HepG2 (cell line): ENCODE results near the gene WNK2. TPM values are rescaled to one million over a fixed set of nuclear protein-coding genes. Genes with fewer than 3 reads are reported as not detected.

Experiments
- ATAC-seq: fragments of 200-7000 bp; cut with Tn5 transposase; 3 replicates; pipeline ENCODE4 v1.9.1; 2020; ENCODE audit warnings: mild to moderate bottlenecking, moderate library complexity
- BruUV-seq: library from RNA; stranded (reverse); fragments of 400-500 nt; replicated peaks from 2 replicates; lab custom pipeline; 2021; lab: Mats Ljungman, UMichigan
- CTCF ChIA-PET: fragments of 300-600 bp; formaldehyde crosslinking; extraction: SDS; loops from one replicate; lab custom pipeline; 2021; ENCODE audit warnings: low total read pairs, inconsistent platforms, low intra/inter-chr PET ratio; lab: Yijun Ruan, JAX
- POLR2A ChIA-PET: fragments of 350-600 bp; sonication (Branson Sonifier 250); formaldehyde crosslinking; loops from one replicate; lab custom pipeline; 2020; ENCODE audit warnings: antibody characterized with exemption, inconsistent platforms; lab: Yijun Ruan, JAX
- DNase-seq: peaks from one replicate; pipeline ENCODE4 v3.0.0-alpha.2; 2015; ENCODE audit warnings: low spot score
- FAIRE-seq: peaks from 3 replicates; lab custom pipeline; 2011; peaks lifted over from hg19 to GRCh38; lab: Jason Lieb, UNC
- H2AFZ ChIP-seq: one replicate; pipeline ENCODE4 v1.6.1; 2011; ENCODE audit warnings: low read length, inconsistent platforms
- H3K27ac ChIP-seq: fragments of 300-600 bp; 3 replicates; pipeline ENCODE4 v1.8.0; 2011; ENCODE audit warnings: mixed run types, mild to moderate bottlenecking, mixed read lengths, low read length, inconsistent platforms; ENCODE audit not compliant: insufficient read depth; ENCODE audit errors: extremely low read length
- H3K27me3 ChIP-seq, 2 experiments: fragments of 200-600 bp in 1 of 2; 2 replicates in 1 of 2; 3 replicates in 1 of 2; pipeline versions ENCODE4 v1.6.0 to v1.8.0; 2011; ENCODE audit warnings: low read length in 2 of 2, mild to moderate bottlenecking in 2 of 2, moderate library complexity in 2 of 2, inconsistent platforms in 1 of 2; ENCODE audit not compliant: insufficient read depth in 2 of 2, control insufficient read depth in 1 of 2
- H3K36me3 ChIP-seq, 2 experiments: fragments of 200-600 bp in 1 of 2; replicated peaks in 1 of 2; 2 replicates in 1 of 2; 3 replicates in 1 of 2; pipeline versions ENCODE4 v1.5.1 to v1.8.0; 2011; ENCODE audit warnings: low read length in 2 of 2, inconsistent platforms in 1 of 2; ENCODE audit not compliant: insufficient read depth in 2 of 2, control insufficient read depth in 1 of 2
- H3K4me1 ChIP-seq: 2 replicates; pipeline ENCODE4 v1.5.1; 2012; ENCODE audit warnings: low read length, inconsistent platforms; ENCODE audit not compliant: insufficient read depth
- H3K4me2 ChIP-seq: 2 replicates; pipeline ENCODE4 v1.6.0; 2011; ENCODE audit warnings: low read depth, low read length, inconsistent platforms
- H3K4me3 ChIP-seq, 3 experiments: fragments of 200-600 bp in 1 of 3; sonication (generic), shearing (Covaris generic) in 1 of 3; replicated peaks in 1 of 3; 2 replicates each; pipeline ENCODE4 v1.5.1; 2011 to 2016; ENCODE audit warnings: low read length in 3 of 3, inconsistent platforms in 2 of 3, low read depth in 2 of 3, mild to moderate bottlenecking in 2 of 3, control low read depth in 1 of 3, mixed read lengths in 1 of 3; ENCODE audit not compliant: insufficient read depth in 1 of 3
- H3K79me2 ChIP-seq: one replicate; pipeline ENCODE4 v1.6.1; 2011; ENCODE audit warnings: low read length, inconsistent platforms; ENCODE audit not compliant: insufficient read depth
- H3K9ac ChIP-seq: 2 replicates; pipeline ENCODE4 v1.6.0; 2011; ENCODE audit warnings: mild to moderate bottlenecking, low read depth, low read length, inconsistent platforms; ENCODE audit not compliant: insufficient read depth
- H3K9me3 ChIP-seq: 2 replicates; pipeline ENCODE4 v1.5.1; 2012; ENCODE audit warnings: mild to moderate bottlenecking, low read length
- H4K20me1 ChIP-seq: 2 replicates; pipeline ENCODE4 v1.6.0; 2011; ENCODE audit warnings: inconsistent platforms, mild to moderate bottlenecking, low read length, moderate library complexity; ENCODE audit not compliant: insufficient read depth
- CEBPB ChIP-seq: IDR thresholded peaks from 2 replicates; pipeline ENCODE4 v1.6.1; 2011; ENCODE audit warnings: low read depth, low read length, improper control_type of control experiment, borderline replicate concordance
- CEBPG ChIP-seq: IDR thresholded peaks from 2 replicates; pipeline ENCODE4 v1.6.1; 2016
- GABPB1 ChIP-seq: IDR thresholded peaks from 2 replicates; pipeline ENCODE4 v1.6.1; 2016; ENCODE audit warnings: mild to moderate bottlenecking, missing genetic modification reagents, moderate library complexity, missing compliant biosample characterization
- JUND ChIP-seq: sonication (generic); formaldehyde crosslinking; IDR thresholded peaks from 2 replicates; pipeline ENCODE4 v1.8.0; 2022; ENCODE audit warnings: mild to moderate bottlenecking, missing genetic modification reagents
- NFE2L2 ChIP-seq: fragments of 150-350 bp; IDR thresholded peaks from 2 replicates; pipeline ENCODE4 v1.6.1; 2014; ENCODE audit warnings: low read length
- RARA ChIP-seq: IDR thresholded peaks from 2 replicates; pipeline ENCODE4 v1.6.1; 2016; ENCODE audit warnings: missing genetic modification reagents, missing compliant biosample characterization
- ZC3H4 ChIP-seq: sonication (generic); formaldehyde crosslinking; IDR thresholded peaks from 2 replicates; pipeline ENCODE4 v1.4.0; 2020; ENCODE audit warnings: missing genetic modification reagents, borderline replicate concordance
- ZNF318 ChIP-seq: sonication (generic); formaldehyde crosslinking; IDR thresholded peaks from 2 replicates; pipeline ENCODE4 v1.4.0; 2020; ENCODE audit warnings: mild to moderate bottlenecking, missing genetic modification reagents
- ZNF33A ChIP-seq: sonication (generic); formaldehyde crosslinking; IDR thresholded peaks from 2 replicates; pipeline ENCODE4 v1.5.1; 2020; ENCODE audit warnings: missing genetic modification reagents, mild to moderate bottlenecking, moderate library complexity, borderline replicate concordance
- ZNF34 ChIP-seq: sonication (generic); formaldehyde crosslinking; IDR thresholded peaks from 2 replicates; pipeline ENCODE4 v1.4.0; 2020; ENCODE audit warnings: mild to moderate bottlenecking, missing genetic modification reagents, borderline replicate concordance
- whole genome bisulfite sequencing: methylation state at CpG from one replicate; pipeline ENCODE4 v1.1.6; 2017; ENCODE audit warnings: low lambda C conversion rate; 5-methylcytosine and 5-hydroxymethylcytosine counted together
- in situ Hi-C: cut with HindIII; loops from 2 replicates; pipeline ENCODE4 v1.10.0; 2017; ENCODE audit warnings: low pct_unique_long_range_greater_than_20kb; ENCODE audit not compliant: extremely low pct_ligation_motif_present
- intact Hi-C: fragments of 100-400 bp; cut with micrococcal nuclease; formaldehyde crosslinking; loops from one replicate; pipeline ENCODE4 v1.10.0; 2022; ENCODE audit not compliant: unreplicated experiment
- polyA plus RNA-seq, 8 experiments: library from polyadenylated mRNA; depleted of rRNA in 3 of 8; stranded (reverse) in 7 of 8; unstranded in 1 of 8; fragments of >200 nt; fragmentation: Illumina TruSeq in 4 of 8; extraction: Trizol in 4 of 8; gene quantifications; 2 replicates each; pipeline versions ENCODE4 v1.2.1 to v1.2.3, GENCODE V29; 2011 to 2016; ENCODE audit warnings: low read depth in 4 of 8, missing spikeins in 1 of 8, mixed read lengths in 1 of 8; ENCODE audit not compliant: insufficient read depth in 1 of 8
- total RNA-seq, 5 experiments: library from RNA; depleted of rRNA; stranded (reverse); fragments of >200 nt; fragmentation: Illumina TruSeq; extraction: Trizol; gene quantifications; 2 replicates each; pipeline ENCODE4 v1.2.3, GENCODE V29; 2016; ENCODE audit warnings: low read depth in 1 of 5
- TF ChIP-seq, protein P1 (sequence below): sonication (generic); formaldehyde crosslinking; conservative IDR thresholded peaks from 2 replicates; pipeline ENCODE4 v1.4.0; 2020; ENCODE audit warnings: mild to moderate bottlenecking, missing genetic modification reagents, moderate library complexity
- TF ChIP-seq, protein P2 (sequence below): sonication (generic); formaldehyde crosslinking; IDR thresholded peaks from 2 replicates; pipeline ENCODE4 v1.8.1; 2023; ENCODE audit warnings: mild to moderate bottlenecking, missing genetic modification reagents, borderline replicate concordance

WNK2 gene
- total and polyA plus RNA-seq, 2 of the 13 experiments (the other 11 are each of a cell fraction or from before 2014, with no cell fraction given), result 10.5 to 12.0 TPM

DNA sequence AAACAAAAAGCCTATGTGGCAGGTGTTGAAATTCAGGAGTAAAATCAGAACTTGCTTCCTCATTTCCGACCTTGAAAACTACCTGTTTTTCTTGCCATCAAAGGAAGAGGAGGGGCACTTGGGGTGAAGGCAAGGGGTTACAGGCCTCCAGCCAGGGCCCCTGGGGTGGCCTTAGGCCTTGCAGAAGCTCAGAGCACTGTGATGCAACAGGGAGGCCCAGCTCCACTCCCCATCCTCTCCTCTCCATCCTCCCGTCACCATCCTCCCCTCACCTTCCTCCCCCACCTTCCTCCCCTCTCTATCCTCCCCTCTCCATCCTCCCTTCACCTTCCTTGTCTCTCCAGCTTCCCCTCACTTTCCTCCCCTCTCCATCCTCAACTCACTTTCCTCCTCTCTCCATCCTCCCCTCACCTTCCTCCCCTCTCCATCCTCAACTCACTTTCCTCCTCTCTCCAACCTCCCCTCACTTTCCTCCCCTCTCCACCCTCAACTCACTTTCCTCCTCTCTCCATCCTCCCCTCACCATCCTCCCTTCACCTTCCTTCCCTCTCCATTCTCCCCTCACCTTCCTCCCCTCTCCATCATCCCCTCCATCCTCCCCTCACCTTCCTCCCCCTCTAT, 111.6 kb downstream of the WNK2 start:
- H3K4me1 ChIP-seq, result peaks cover 60% of the 10 kb centered on the region
- H2AFZ ChIP-seq, result no peak overlapping the region
- FAIRE-seq, result no peak
- H4K20me1 ChIP-seq, result no peaks in the 10 kb centered on the region
- no peaks in the 10 kb centered on the region for H3K9me3 ChIP-seq
- 67% methylated on average over 2 of the region's 2 CpGs for WGBS
- H3K9ac ChIP-seq, result no peak overlapping the region
- no peaks in the 10 kb centered on the region for H3K79me2 ChIP-seq
- peaks cover 7 to 11% of the 10 kb centered on the region in 2 experiments; a peak in 3 of 5 replicates for H3K36me3 ChIP-seq
- in situ Hi-C loops (no loop called here), intact Hi-C loops (loop anchor here (10.0 kb wide), 1 partner anchor 51 kb away; no protein-coding TSS in a partner anchor)
- no peaks in the 10 kb centered on the region for H3K27me3 ChIP-seq
- CTCF ChIA-PET, result no interaction called here
- ATAC-seq, result no peak
- DNase-seq, result no peak
- POLR2A ChIA-PET, result no interaction called here
- no peak overlapping the region for H3K4me3 ChIP-seq
- H3K27ac ChIP-seq, result peak overlapping the region; percentile 40
- H3K4me2 ChIP-seq, result no peak overlapping the region
- no TSS peak for BruUV-seq
- TF ChIP-seq ZNF33A (CRISPR knock-in tag) (no peak), CEBPB (peak; percentile 50; the same call in 1 of the 2 replicates), ZNF318 (CRISPR knock-in tag) (no peak), GABPB1 (CRISPR knock-in tag) (no peak), ZNF34 (CRISPR knock-in tag) (no peak), RARA (peak; percentile 31; the same call in 1 of the 2 replicates), JUND (CRISPR knock-in tag) (no peak), ZC3H4 (CRISPR knock-in tag) (no peak), CEBPG (CRISPR knock-in tag) (peak; percentile 52), NFE2L2 (no peak)
- TF ChIP-seq, protein P1, sequence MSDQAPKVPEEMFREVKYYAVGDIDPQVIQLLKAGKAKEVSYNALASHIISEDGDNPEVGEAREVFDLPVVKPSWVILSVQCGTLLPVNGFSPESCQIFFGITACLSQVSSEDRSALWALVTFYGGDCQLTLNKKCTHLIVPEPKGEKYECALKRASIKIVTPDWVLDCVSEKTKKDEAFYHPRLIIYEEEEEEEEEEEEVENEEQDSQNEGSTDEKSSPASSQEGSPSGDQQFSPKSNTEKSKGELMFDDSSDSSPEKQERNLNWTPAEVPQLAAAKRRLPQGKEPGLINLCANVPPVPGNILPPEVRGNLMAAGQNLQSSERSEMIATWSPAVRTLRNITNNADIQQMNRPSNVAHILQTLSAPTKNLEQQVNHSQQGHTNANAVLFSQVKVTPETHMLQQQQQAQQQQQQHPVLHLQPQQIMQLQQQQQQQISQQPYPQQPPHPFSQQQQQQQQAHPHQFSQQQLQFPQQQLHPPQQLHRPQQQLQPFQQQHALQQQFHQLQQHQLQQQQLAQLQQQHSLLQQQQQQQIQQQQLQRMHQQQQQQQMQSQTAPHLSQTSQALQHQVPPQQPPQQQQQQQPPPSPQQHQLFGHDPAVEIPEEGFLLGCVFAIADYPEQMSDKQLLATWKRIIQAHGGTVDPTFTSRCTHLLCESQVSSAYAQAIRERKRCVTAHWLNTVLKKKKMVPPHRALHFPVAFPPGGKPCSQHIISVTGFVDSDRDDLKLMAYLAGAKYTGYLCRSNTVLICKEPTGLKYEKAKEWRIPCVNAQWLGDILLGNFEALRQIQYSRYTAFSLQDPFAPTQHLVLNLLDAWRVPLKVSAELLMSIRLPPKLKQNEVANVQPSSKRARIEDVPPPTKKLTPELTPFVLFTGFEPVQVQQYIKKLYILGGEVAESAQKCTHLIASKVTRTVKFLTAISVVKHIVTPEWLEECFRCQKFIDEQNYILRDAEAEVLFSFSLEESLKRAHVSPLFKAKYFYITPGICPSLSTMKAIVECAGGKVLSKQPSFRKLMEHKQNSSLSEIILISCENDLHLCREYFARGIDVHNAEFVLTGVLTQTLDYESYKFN (CRISPR knock-in tag), result 0 out of 2 replicates have a peak, but pooled peaks have one; percentile 31
- TF ChIP-seq, protein P2, sequence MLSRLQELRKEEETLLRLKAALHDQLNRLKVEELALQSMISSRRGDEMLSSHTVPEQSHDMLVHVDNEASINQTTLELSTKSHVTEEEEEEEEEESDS, result no peak
